HEK293 (cell line): Measurements from ENCODE around the gene FOXRED2.

Experiments used
- CTCF ChIA-PET: fragments of 350-600 bp; formaldehyde crosslinking; extraction: SDS; loops from one replicate; lab custom pipeline; 2021; ENCODE audit warnings: antibody characterized with exemption; lab: Yijun Ruan, JAX
- POLR2A ChIA-PET: fragments of 300-600 bp; formaldehyde crosslinking; extraction: SDS; loops from one replicate; lab custom pipeline; 2020; ENCODE audit warnings: antibody characterized with exemption, inconsistent platforms; lab: Yijun Ruan, JAX
- H3K27ac ChIP-seq: fragments of 200-500 bp; sonication (Bioruptor generic); 2 replicates; pipeline ENCODE4 v1.5.1; 2014; ENCODE audit warnings: low read depth, low read length, control low read depth, inconsistent platforms; ENCODE audit errors: extremely low read depth
- H3K36me3 ChIP-seq, 2 experiments: fragments of 200-500 bp in 1 of 2; sonication (Bioruptor generic) in 1 of 2; 1 replicate in 1 of 2; 2 replicates in 1 of 2; pipeline ENCODE4 v1.5.1; 2014 to 2017; ENCODE audit warnings: inconsistent platforms in 2 of 2, low read length in 2 of 2; ENCODE audit not compliant: control insufficient read depth in 2 of 2, insufficient read depth in 1 of 2
- H3K4me1 ChIP-seq: fragments of 200-500 bp; sonication (Bioruptor generic); 2 replicates; pipeline ENCODE4 v1.5.1; 2014; ENCODE audit warnings: mild to moderate bottlenecking, low read length, inconsistent platforms; ENCODE audit not compliant: control insufficient read depth, insufficient read depth
- H3K4me3 ChIP-seq: 2 replicates; pipeline ENCODE4 v1.5.1; 2011; ENCODE audit warnings: low read depth, mild to moderate bottlenecking, control low read depth, low read length, moderate library complexity
- H3K9me3 ChIP-seq: fragments of 200-500 bp; sonication (Bioruptor generic); 2 replicates; pipeline ENCODE4 v1.5.1; 2014; ENCODE audit warnings: low read depth, low read length, inconsistent platforms; ENCODE audit not compliant: control insufficient read depth, insufficient read depth
- PRDM2 ChIP-seq: fragments of 450-650 bp; formaldehyde crosslinking; IDR thresholded peaks from 2 replicates; pipeline ENCODE4 v1.5.1; 2016; ENCODE audit warnings: missing biosample characterization, missing genetic modification characterization, borderline replicate concordance
- SP3 ChIP-seq: fragments of 450-650 bp; formaldehyde crosslinking; IDR thresholded peaks from 2 replicates; pipeline ENCODE4 v1.5.1; 2016; ENCODE audit warnings: missing biosample characterization, missing genetic modification characterization
- TRIM28 ChIP-seq: IDR thresholded peaks from 2 replicates; pipeline ENCODE4 v1.6.1; 2011; ENCODE audit warnings: low read length, control low read depth, borderline replicate concordance
- ZBTB11 ChIP-seq: fragments of 450-650 bp; formaldehyde crosslinking; conservative IDR thresholded peaks from 2 replicates; pipeline ENCODE4 v1.5.1; 2016; ENCODE audit warnings: low read depth, missing biosample characterization, missing genetic modification characterization
- ZBTB48 ChIP-seq: fragments of 450-650 bp; formaldehyde crosslinking; IDR thresholded peaks from 2 replicates; pipeline ENCODE4 v1.5.1; 2016; ENCODE audit warnings: missing biosample characterization, missing genetic modification characterization
- ZNF121 ChIP-seq: fragments of 450-650 bp; formaldehyde crosslinking; IDR thresholded peaks from 2 replicates; pipeline ENCODE4 v1.5.1; 2016; ENCODE audit warnings: missing biosample characterization, missing genetic modification characterization
- ZNF24 ChIP-seq: fragments of 450-650 bp; formaldehyde crosslinking; IDR thresholded peaks from 2 replicates; pipeline ENCODE4 v1.5.1; 2016; ENCODE audit warnings: missing biosample characterization, missing genetic modification characterization
- ZNF26 ChIP-seq: fragments of 450-650 bp; formaldehyde crosslinking; IDR thresholded peaks from 2 replicates; pipeline ENCODE4 v1.5.1; 2016; ENCODE audit warnings: missing biosample characterization, missing genetic modification characterization
- ZNF280C ChIP-seq: fragments of 450-650 bp; formaldehyde crosslinking; IDR thresholded peaks from 2 replicates; pipeline ENCODE4 v1.5.1; 2016; ENCODE audit warnings: missing biosample characterization, missing genetic modification characterization
- ZNF292 ChIP-seq: fragments of 450-650 bp; formaldehyde crosslinking; IDR thresholded peaks from 2 replicates; pipeline ENCODE4 v1.5.1; 2016; ENCODE audit warnings: low read depth, missing biosample characterization, missing genetic modification characterization, borderline replicate concordance
- ZNF354C ChIP-seq: fragments of 450-650 bp; formaldehyde crosslinking; IDR thresholded peaks from 2 replicates; pipeline ENCODE4 v1.5.1; 2016; ENCODE audit warnings: missing biosample characterization, missing genetic modification characterization, low read depth, borderline replicate concordance
- ZNF366 ChIP-seq: fragments of 450-650 bp; formaldehyde crosslinking; conservative IDR thresholded peaks from 2 replicates; pipeline ENCODE4 v1.5.1; 2016; ENCODE audit warnings: missing biosample characterization, missing genetic modification characterization
- ZNF37A ChIP-seq: fragments of 450-650 bp; IDR thresholded peaks from 2 replicates; pipeline ENCODE4 v1.5.1; 2018; ENCODE audit warnings: missing biosample characterization, missing genetic modification characterization
- ZNF513 ChIP-seq: fragments of 450-650 bp; IDR thresholded peaks from 2 replicates; pipeline ENCODE4 v1.5.1; 2018; ENCODE audit warnings: missing biosample characterization, missing genetic modification characterization
- ZNF529 ChIP-seq: fragments of 450-650 bp; formaldehyde crosslinking; IDR thresholded peaks from 2 replicates; pipeline ENCODE4 v1.5.1; 2017; ENCODE audit warnings: missing genetic modification characterization, missing biosample characterization; ENCODE audit not compliant: insufficient replicate concordance
- ZNF654 ChIP-seq: fragments of 450-650 bp; formaldehyde crosslinking; IDR thresholded peaks from 2 replicates; pipeline ENCODE4 v1.5.1; 2016; ENCODE audit warnings: low read depth, missing biosample characterization, missing genetic modification characterization
- ZNF701 ChIP-seq: fragments of 450-650 bp; formaldehyde crosslinking; IDR thresholded peaks from 2 replicates; pipeline ENCODE4 v1.5.1; 2016; ENCODE audit warnings: missing biosample characterization, missing genetic modification characterization
- ZNF791 ChIP-seq: fragments of 450-650 bp; formaldehyde crosslinking; IDR thresholded peaks from 2 replicates; pipeline ENCODE4 v1.5.1; 2016; ENCODE audit warnings: missing biosample characterization, missing genetic modification characterization
- TF ChIP-seq, protein P1 (sequence below): fragments of 450-650 bp; formaldehyde crosslinking; IDR thresholded peaks from 2 replicates; pipeline ENCODE4 v1.5.1; 2016; ENCODE audit warnings: missing biosample characterization, missing genetic modification characterization

The FOXRED2 gene

GRCh38 chr22:36442506-36443197, 64.2 kb downstream of the FOXRED2 start (continued):
- TF ChIP-seq ZBTB11 (tag by site-specific recombination) = no peak
- no peak for TF ChIP-seq ZNF280C (tag by site-specific recombination)
- no peak for TF ChIP-seq ZNF354C (tag by site-specific recombination)
- TF ChIP-seq ZBTB48 = no peak

- Histone ChIP-seq H3K4me1 (no peaks in the 10 kb centered on the region), H3K36me3 (no peaks in the 10 kb centered on the region), H3K27ac (no peak overlapping the region), H3K4me3 (no peak overlapping the region), H3K9me3 (no peaks in the 10 kb centered on the region)
- ChIA-PET POLR2A (interaction anchor here (0.6 to 1.8 kb wide), 2 partner anchors 12 to 53 kb away, joined by 4 to 9 read pairs; partner anchors contain the start of gene MYH9), CTCF (interaction anchor here (0.6 to 1.7 kb wide), 4 partner anchors 9 to 1032 kb away, joined by 3 to 6 read pairs (median 3); no protein-coding TSS in a partner anchor)
- TF ChIP-seq ZNF26 (tag by site-specific recombination) = no peak
- no peak for TF ChIP-seq ZNF292
- TF ChIP-seq ZNF529 = no peak
- TF ChIP-seq ZNF24 = no peak
- TF ChIP-seq ZNF654 = no peak
- no peak for TF ChIP-seq TRIM28
- no peak for TF ChIP-seq ZNF37A (tag by site-specific recombination)
- no peak for TF ChIP-seq ZNF513
- no peak for TF ChIP-seq ZNF791 (tag by site-specific recombination)
- no peak for TF ChIP-seq ZNF121 (tag by site-specific recombination)
- no peak for TF ChIP-seq PRDM2 (tag by site-specific recombination)
- no peak for TF ChIP-seq SP3 (tag by site-specific recombination)
- TF ChIP-seq, protein P1, sequence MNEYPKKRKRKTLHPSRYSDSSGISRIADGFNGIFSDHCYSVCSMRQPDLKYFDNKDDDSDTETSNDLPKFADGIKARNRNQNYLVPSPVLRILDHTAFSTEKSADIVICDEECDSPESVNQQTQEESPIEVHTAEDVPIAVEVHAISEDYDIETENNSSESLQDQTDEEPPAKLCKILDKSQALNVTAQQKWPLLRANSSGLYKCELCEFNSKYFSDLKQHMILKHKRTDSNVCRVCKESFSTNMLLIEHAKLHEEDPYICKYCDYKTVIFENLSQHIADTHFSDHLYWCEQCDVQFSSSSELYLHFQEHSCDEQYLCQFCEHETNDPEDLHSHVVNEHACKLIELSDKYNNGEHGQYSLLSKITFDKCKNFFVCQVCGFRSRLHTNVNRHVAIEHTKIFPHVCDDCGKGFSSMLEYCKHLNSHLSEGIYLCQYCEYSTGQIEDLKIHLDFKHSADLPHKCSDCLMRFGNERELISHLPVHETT (tag by site-specific recombination) = no peak
- no peak for TF ChIP-seq ZNF366 (tag by site-specific recombination)
- TF ChIP-seq ZNF701 (tag by site-specific recombination) = no peak
Observed at GRCh38 chr22:36440429-36441002, 66.3 kb downstream of the FOXRED2 start.
